HEK293 (cell line): ENCODE data around the gene CLASRP.

Experiments
- CTCF ChIA-PET: fragments of 350-600 bp; formaldehyde crosslinking; extraction: SDS; loops from one replicate; lab custom pipeline; 2021; ENCODE audit warnings: antibody characterized with exemption; lab: Yijun Ruan, JAX
- POLR2A ChIA-PET: fragments of 300-600 bp; formaldehyde crosslinking; extraction: SDS; loops from one replicate; lab custom pipeline; 2020; ENCODE audit warnings: antibody characterized with exemption, inconsistent platforms; lab: Yijun Ruan, JAX
- H3K27ac ChIP-seq: fragments of 200-500 bp; sonication (Bioruptor generic); 2 replicates; pipeline ENCODE4 v1.5.1; 2014; ENCODE audit warnings: low read depth, low read length, control low read depth, inconsistent platforms; ENCODE audit errors: extremely low read depth
- H3K36me3 ChIP-seq, 2 experiments: fragments of 200-500 bp in 1 of 2; sonication (Bioruptor generic) in 1 of 2; 1 replicate in 1 of 2; 2 replicates in 1 of 2; pipeline ENCODE4 v1.5.1; 2014 to 2017; ENCODE audit warnings: inconsistent platforms in 2 of 2, low read length in 2 of 2; ENCODE audit not compliant: control insufficient read depth in 2 of 2, insufficient read depth in 1 of 2
- H3K4me1 ChIP-seq: fragments of 200-500 bp; sonication (Bioruptor generic); 2 replicates; pipeline ENCODE4 v1.5.1; 2014; ENCODE audit warnings: mild to moderate bottlenecking, low read length, inconsistent platforms; ENCODE audit not compliant: control insufficient read depth, insufficient read depth
- H3K4me3 ChIP-seq: 2 replicates; pipeline ENCODE4 v1.5.1; 2011; ENCODE audit warnings: low read depth, mild to moderate bottlenecking, control low read depth, low read length, moderate library complexity
- H3K9me3 ChIP-seq: fragments of 200-500 bp; sonication (Bioruptor generic); 2 replicates; pipeline ENCODE4 v1.5.1; 2014; ENCODE audit warnings: low read depth, low read length, inconsistent platforms; ENCODE audit not compliant: control insufficient read depth, insufficient read depth
- BCL11B ChIP-seq: fragments of 450-650 bp; formaldehyde crosslinking; IDR thresholded peaks from 2 replicates; pipeline ENCODE4 v1.5.1; 2016; ENCODE audit warnings: low read depth, missing biosample characterization, missing genetic modification characterization
- EGR2 ChIP-seq: fragments of 450-650 bp; formaldehyde crosslinking; IDR thresholded peaks from 2 replicates; pipeline ENCODE4 v1.5.1; 2016; ENCODE audit warnings: low read depth, missing biosample characterization, missing genetic modification characterization
- KLF1 ChIP-seq: fragments of 450-650 bp; formaldehyde crosslinking; IDR thresholded peaks from 2 replicates; pipeline ENCODE4 v1.5.1; 2016; ENCODE audit warnings: missing biosample characterization, missing genetic modification characterization
- OVOL3 ChIP-seq: fragments of 450-650 bp; formaldehyde crosslinking; IDR thresholded peaks from 2 replicates; pipeline ENCODE4 v1.5.1; 2016; ENCODE audit warnings: missing biosample characterization, missing genetic modification characterization
- ZFP3 ChIP-seq: fragments of 450-650 bp; formaldehyde crosslinking; IDR thresholded peaks from 2 replicates; pipeline ENCODE4 v1.5.1; 2016; ENCODE audit warnings: low read depth, missing biosample characterization, missing genetic modification characterization
- ZFP41 ChIP-seq: fragments of 450-650 bp; formaldehyde crosslinking; IDR thresholded peaks from 2 replicates; pipeline ENCODE4 v1.5.1; 2016; ENCODE audit warnings: missing biosample characterization, missing genetic modification characterization, borderline replicate concordance
- ZNF2 ChIP-seq: fragments of 450-650 bp; formaldehyde crosslinking; IDR thresholded peaks from 2 replicates; pipeline ENCODE4 v1.5.1; 2016; ENCODE audit warnings: missing biosample characterization, missing genetic modification characterization
- ZNF24 ChIP-seq: fragments of 450-650 bp; formaldehyde crosslinking; IDR thresholded peaks from 2 replicates; pipeline ENCODE4 v1.5.1; 2016; ENCODE audit warnings: missing biosample characterization, missing genetic modification characterization
- ZNF561 ChIP-seq: fragments of 450-650 bp; IDR thresholded peaks from 2 replicates; pipeline ENCODE4 v1.5.1; 2018; ENCODE audit warnings: missing biosample characterization, missing genetic modification characterization, borderline replicate concordance
- ZNF600 ChIP-seq: fragments of 450-650 bp; formaldehyde crosslinking; IDR thresholded peaks from 2 replicates; pipeline ENCODE4 v1.5.1; 2016; ENCODE audit warnings: missing biosample characterization, missing genetic modification characterization
- ZNF837 ChIP-seq: fragments of 450-650 bp; formaldehyde crosslinking; IDR thresholded peaks from 2 replicates; pipeline ENCODE4 v1.5.1; 2016; ENCODE audit warnings: missing biosample characterization, missing genetic modification characterization
- ZSCAN23 ChIP-seq: fragments of 450-650 bp; formaldehyde crosslinking; IDR thresholded peaks from 2 replicates; pipeline ENCODE4 v1.5.1; 2016; ENCODE audit warnings: missing biosample characterization, missing genetic modification characterization
- TF ChIP-seq, protein P1 (sequence below): fragments of 450-650 bp; formaldehyde crosslinking; IDR thresholded peaks from 2 replicates; pipeline ENCODE4 v1.5.1; 2016; ENCODE audit warnings: missing biosample characterization, missing genetic modification characterization
- TF ChIP-seq, protein P2 (sequence below): fragments of 450-650 bp; formaldehyde crosslinking; IDR thresholded peaks from 2 replicates; pipeline ENCODE4 v1.5.1; 2017; ENCODE audit warnings: missing biosample characterization, missing genetic modification characterization

CLASRP gene

DNA sequence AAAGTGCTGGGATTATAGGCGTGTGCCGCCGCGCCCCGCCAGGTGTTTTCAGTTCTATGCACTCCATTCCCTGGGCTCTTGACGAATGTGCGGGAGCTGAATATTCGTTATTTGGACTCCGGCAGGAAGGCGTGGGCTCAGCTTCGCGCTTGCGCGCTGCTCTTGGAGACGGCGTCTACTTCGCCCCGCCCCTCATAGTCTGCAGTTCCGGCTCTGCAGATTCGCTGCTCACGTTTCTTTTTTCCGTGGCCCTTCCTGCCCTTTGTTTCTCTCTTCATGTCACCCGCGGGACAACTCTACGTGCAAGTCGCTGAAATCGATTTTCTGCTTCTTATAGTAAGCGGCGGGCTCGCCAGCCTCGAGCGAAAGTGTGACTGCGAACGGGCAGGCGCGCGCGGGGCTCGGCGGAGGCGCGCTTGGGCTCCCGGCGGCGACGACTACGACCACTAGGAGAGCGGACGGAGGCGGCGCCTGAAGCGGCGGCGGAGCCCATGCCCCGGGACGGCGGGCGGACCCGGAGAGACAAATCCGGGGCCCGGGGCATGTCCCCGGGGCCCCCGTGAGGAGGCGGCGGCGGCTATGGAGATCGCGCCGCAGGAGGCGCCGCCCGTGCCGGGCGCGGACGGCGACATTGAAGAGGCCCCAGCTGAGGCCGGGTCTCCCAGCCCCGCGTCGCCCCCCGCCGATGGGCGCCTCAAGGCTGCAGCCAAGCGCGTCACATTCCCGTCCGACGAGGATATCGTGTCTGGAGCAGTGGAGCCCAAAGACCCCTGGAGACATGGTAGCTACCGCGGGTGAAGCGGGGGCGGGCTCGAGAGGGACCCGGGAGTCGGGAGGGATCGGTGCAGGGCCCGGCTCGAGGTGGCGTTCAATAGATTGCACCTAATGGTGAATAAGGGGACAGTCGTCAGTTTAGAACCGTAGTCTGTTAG is 54.2 kb downstream of the CLASRP start, which contains the start of gene PPP1R37 (continued):
- TF ChIP-seq, protein P1, sequence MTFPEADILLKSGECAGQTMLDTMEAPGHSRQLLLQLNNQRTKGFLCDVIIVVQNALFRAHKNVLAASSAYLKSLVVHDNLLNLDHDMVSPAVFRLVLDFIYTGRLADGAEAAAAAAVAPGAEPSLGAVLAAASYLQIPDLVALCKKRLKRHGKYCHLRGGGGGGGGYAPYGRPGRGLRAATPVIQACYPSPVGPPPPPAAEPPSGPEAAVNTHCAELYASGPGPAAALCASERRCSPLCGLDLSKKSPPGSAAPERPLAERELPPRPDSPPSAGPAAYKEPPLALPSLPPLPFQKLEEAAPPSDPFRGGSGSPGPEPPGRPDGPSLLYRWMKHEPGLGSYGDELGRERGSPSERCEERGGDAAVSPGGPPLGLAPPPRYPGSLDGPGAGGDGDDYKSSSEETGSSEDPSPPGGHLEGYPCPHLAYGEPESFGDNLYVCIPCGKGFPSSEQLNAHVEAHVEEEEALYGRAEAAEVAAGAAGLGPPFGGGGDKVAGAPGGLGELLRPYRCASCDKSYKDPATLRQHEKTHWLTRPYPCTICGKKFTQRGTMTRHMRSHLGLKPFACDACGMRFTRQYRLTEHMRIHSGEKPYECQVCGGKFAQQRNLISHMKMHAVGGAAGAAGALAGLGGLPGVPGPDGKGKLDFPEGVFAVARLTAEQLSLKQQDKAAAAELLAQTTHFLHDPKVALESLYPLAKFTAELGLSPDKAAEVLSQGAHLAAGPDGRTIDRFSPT (tag by site-specific recombination) = no peak
- TF ChIP-seq ZNF24 (peak; percentile 72), ZNF561 (tag by site-specific recombination) (peak; percentile 88), KLF1 (peak; percentile 91), EGR2 (tag by site-specific recombination) (peak; percentile 65; the same call in 1 of the 2 replicates)

DNA sequence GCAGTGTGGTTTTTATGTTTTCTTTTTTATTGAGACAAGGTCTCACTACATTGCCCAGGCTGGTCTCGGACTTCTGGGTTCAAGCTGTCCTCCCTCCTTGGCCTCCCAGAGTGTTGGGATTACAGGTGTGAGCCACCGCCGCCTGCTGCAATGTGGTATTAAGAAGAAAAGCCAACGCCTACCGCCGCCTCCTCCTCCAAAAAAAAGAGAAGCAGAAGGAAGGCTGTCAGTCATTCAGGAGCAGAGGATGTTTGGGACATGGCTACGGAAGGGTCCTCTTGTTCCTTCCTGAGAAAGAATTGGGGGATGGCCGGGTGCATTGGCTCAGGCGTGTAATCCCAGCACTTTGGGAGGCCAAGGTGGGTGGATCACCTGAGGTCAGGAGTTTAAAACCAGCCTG is 55.3 kb downstream of the CLASRP start:
- ChIA-PET CTCF (interaction anchor here (0.8 to 4.1 kb wide), 2 partner anchors 31 to 40 kb away, joined by 3 to 30 read pairs; no protein-coding TSS in a partner anchor), POLR2A (no interaction called here)
- no peak overlapping the region; the same call in 1 of the 2 replicates for H3K27ac ChIP-seq
- peaks cover 38% of the 10 kb centered on the region for H3K4me1 ChIP-seq
- H3K36me3 ChIP-seq = peaks cover 13 to 29% of the 10 kb centered on the region in 2 experiments; a peak in 2 of 3 replicates
- H3K4me3 ChIP-seq = peak overlapping the region; percentile 91
- H3K9me3 ChIP-seq = no peaks in the 10 kb centered on the region
- no peak for TF ChIP-seq ZNF2 (tag by site-specific recombination)

DNA sequence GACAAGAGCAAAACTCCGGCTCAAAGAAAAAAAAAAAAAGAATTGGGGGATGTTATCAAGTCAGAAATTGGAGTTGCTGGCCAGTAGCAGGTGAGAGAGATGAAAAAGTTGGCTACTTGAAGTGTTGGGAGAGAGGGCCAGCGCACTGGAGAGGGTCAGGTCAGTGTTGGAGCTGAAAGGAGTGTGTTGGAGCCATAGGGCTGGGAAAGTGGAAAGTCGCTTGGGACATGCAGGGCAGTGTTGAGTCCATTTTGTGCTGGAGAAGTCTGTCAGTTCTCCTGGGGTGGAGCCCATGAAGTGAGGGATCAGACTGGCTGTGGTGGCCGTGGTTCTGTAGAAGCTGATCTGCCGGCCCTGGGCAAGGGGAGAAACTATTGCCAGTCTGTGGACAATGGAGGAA is 55.9 kb downstream of the CLASRP start:
- Histone ChIP-seq H3K4me1 (peaks cover 38% of the 10 kb centered on the region), H3K27ac (no peak overlapping the region), H3K4me3 (no peak overlapping the region), H3K36me3 (peaks cover 13 to 32% of the 10 kb centered on the region in 2 experiments; a peak in 2 of 3 replicates)
- ChIA-PET POLR2A (no interaction called here), CTCF (interaction anchor here (0.6 to 4.1 kb wide), 5 partner anchors 30 to 162 kb away, joined by 3 to 30 read pairs (median 3); no protein-coding TSS in a partner anchor)
- TF ChIP-seq ZFP41 (tag by site-specific recombination) = no peak
- TF ChIP-seq, protein P2, sequence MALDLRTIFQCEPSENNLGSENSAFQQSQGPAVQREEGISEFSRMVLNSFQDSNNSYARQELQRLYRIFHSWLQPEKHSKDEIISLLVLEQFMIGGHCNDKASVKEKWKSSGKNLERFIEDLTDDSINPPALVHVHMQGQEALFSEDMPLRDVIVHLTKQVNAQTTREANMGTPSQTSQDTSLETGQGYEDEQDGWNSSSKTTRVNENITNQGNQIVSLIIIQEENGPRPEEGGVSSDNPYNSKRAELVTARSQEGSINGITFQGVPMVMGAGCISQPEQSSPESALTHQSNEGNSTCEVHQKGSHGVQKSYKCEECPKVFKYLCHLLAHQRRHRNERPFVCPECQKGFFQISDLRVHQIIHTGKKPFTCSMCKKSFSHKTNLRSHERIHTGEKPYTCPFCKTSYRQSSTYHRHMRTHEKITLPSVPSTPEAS (tag by site-specific recombination) = no peak
- TF ChIP-seq ZNF600 (tag by site-specific recombination) = peak; percentile 91
- TF ChIP-seq ZNF837 = no peak
- TF ChIP-seq ZSCAN23 = no peak
- TF ChIP-seq OVOL3 (tag by site-specific recombination) = no peak
- TF ChIP-seq, all 188 proteins: peak for 1
- H3K9me3 ChIP-seq = no peaks in the 10 kb centered on the region

DNA sequence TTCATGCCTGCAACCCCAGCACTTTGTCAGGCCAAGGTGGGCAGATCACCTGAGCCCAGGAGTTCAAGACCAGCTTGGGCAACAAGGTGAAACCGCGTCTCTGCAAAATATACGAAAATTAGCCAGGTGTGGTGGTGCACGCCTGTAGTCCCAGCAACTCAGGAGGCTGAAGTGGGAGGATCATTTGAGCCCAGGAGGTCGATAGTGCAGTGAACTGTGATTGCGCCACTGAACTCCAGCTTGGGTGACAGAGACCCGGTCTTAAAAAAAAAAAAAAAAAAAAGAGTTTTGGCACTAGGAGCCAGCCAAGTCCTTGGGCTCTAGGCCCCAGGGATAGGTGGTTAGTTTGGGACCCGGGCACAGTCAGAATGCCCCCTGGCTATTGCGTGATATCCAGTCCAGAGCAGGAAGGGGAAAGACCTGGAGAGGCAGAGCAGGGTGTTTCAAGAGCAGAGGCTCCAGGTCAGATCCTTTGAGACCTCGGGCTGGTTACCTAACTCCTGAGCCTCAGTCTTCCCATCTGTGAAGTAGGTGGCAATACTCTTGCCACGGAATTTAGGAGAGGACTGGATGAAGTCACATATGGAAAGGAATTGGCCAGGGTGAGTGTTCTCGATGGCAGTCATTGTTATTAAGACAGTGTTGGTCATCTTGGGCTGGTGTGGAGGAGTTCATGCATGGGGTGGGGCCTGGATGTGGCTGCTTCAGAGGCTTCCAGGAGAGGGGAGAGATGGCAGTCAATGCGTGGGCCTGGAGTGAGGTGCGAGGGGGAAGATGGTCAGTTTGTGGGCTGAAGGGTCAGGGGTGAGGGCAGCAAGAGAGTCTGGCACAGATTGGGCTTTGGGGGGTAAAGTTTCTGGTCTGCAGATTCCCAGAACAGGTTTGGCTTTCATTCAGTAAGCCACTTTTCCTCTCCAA is 56.9 kb downstream of the CLASRP start:
- H3K4me3 ChIP-seq = no peak overlapping the region
- POLR2A ChIA-PET = no interaction called here
- H3K36me3 ChIP-seq = peaks cover 7 to 32% of the 10 kb centered on the region in 2 experiments; a peak in 2 of 3 replicates
- peaks cover 28% of the 10 kb centered on the region for H3K4me1 ChIP-seq
- TF ChIP-seq BCL11B (peak; percentile 53; the same call in 1 of the 2 replicates), ZFP3 (tag by site-specific recombination) (no peak)
- TF ChIP-seq, all 188 proteins: peak for 1
- CTCF ChIA-PET = interaction anchor here (0.6 to 4.1 kb wide), 2 partner anchors 29 to 161 kb away, joined by 3 to 30 read pairs; no protein-coding TSS in a partner anchor
- Histone ChIP-seq H3K27ac (no peak overlapping the region), H3K9me3 (no peaks in the 10 kb centered on the region)
